B cell (primary cell): Measurements from ENCODE around the gene TNRC6B. TPM values are rescaled to one million over a fixed set of nuclear protein-coding genes. Genes with fewer than 3 reads are reported as not detected.

Experiments used
- ATAC-seq: fragments of 200-7000 bp; cut with Tn5 transposase; one replicate; pipeline ENCODE4 v1.10.0; 2021; ENCODE audit warnings: low read depth, mild to moderate bottlenecking, moderate number of reproducible peaks, moderate library complexity
- CTCF ChIA-PET: fragments of 350-600 bp; sonication (Branson Sonifier 250); formaldehyde crosslinking; loops from one replicate; lab custom pipeline; 2021; ENCODE audit warnings: antibody characterized with exemption, inconsistent platforms; lab: Charles Lee
- POLR2A ChIA-PET: fragments of 350-600 bp; sonication (Branson Sonifier 250); formaldehyde crosslinking; loops from one replicate; lab custom pipeline; 2021; ENCODE audit warnings: antibody characterized with exemption; lab: Charles Lee
- DNase-seq: peaks from one replicate; pipeline ENCODE4 v3.0.0; 2013
- H2AFZ ChIP-seq: 2 replicates; pipeline ENCODE4 v1.6.1; 2012; ENCODE audit warnings: mild to moderate bottlenecking, low read depth, low read length; ENCODE audit not compliant: insufficient read depth, poor library complexity, severe bottlenecking
- H3K27ac ChIP-seq, 2 donors: 1 replicate in 1 of 2; 2 replicates in 1 of 2; pipeline ENCODE4 v1.5.1; 2012 to 2013; ENCODE audit warnings: low read length in 2 of 2, mild to moderate bottlenecking in 2 of 2, moderate library complexity in 1 of 2
- H3K27me3 ChIP-seq, 4 experiments: fragments of 200-600 bp in 1 of 4; sonication (generic) in 1 of 4; replicated peaks in 1 of 4; 1 replicate in 2 of 4; 2 replicates in 2 of 4; pipeline versions ENCODE4 v1.6.1 to v1.7.0; 2013 to 2016; ENCODE audit warnings: low read length in 3 of 4, mild to moderate bottlenecking in 2 of 4, mixed read lengths in 1 of 4, moderate library complexity in 1 of 4; ENCODE audit not compliant: insufficient read depth in 4 of 4, control insufficient read depth in 3 of 4; ENCODE audit errors: control extremely low read depth in 1 of 4
- H3K36me3 ChIP-seq, 2 experiments: replicated peaks in 1 of 2; 1 replicate in 1 of 2; 2 replicates in 1 of 2; pipeline versions ENCODE4 v1.6.1 to v1.7.1; 2013; ENCODE audit warnings: low read length in 1 of 2; ENCODE audit not compliant: insufficient read depth in 2 of 2, control insufficient read depth in 1 of 2; ENCODE audit errors: control extremely low read depth in 1 of 2, extremely low read depth in 1 of 2
- H3K4me1 ChIP-seq, 2 donors: fragments of 200-600 bp in 1 of 2; sonication (generic) in 1 of 2; 1 replicate in 1 of 2; 2 replicates in 1 of 2; pipeline versions ENCODE4 v1.5.1 to v1.6.1; 2013 to 2017; ENCODE audit warnings: low read length in 2 of 2; ENCODE audit not compliant: control insufficient read depth in 2 of 2, insufficient read depth in 2 of 2
- H3K4me2 ChIP-seq: replicated peaks from 2 replicates; pipeline ENCODE3; 2012; ENCODE audit warnings: mild to moderate bottlenecking, low read depth, low read length; ENCODE audit not compliant: poor library complexity, severe bottlenecking
- H3K4me3 ChIP-seq, 5 experiments: fragments of 200-600 bp in 1 of 5; sonication (generic) in 1 of 5; 1 replicate in 3 of 5; 2 replicates in 2 of 5; pipeline versions ENCODE4 v1.5.1 to v1.7.0; 2011 to 2016; ENCODE audit warnings: low read length in 4 of 5, mild to moderate bottlenecking in 4 of 5, low read depth in 2 of 5, control low read depth in 1 of 5, moderate library complexity in 1 of 5; ENCODE audit not compliant: insufficient read depth in 1 of 5; ENCODE audit errors: control extremely low read depth in 1 of 5, extremely low read depth in 1 of 5
- H3K79me2 ChIP-seq: fragments of 200-600 bp; sonication (generic); one replicate; pipeline ENCODE4 v1.6.0; 2016; ENCODE audit warnings: low read length; ENCODE audit not compliant: control insufficient read depth, insufficient read depth
- H3K9ac ChIP-seq: fragments of 200-600 bp; sonication (generic); 2 replicates; pipeline ENCODE4 v1.6.1; 2017; ENCODE audit warnings: mild to moderate bottlenecking, low read length, moderate library complexity
- H3K9me3 ChIP-seq, 3 donors: one replicate each; pipeline versions ENCODE4 v1.6.1 to v1.7.1; 2013; ENCODE audit warnings: low read length in 2 of 3; ENCODE audit not compliant: control insufficient read depth in 2 of 3, insufficient read depth in 1 of 3; ENCODE audit errors: control extremely low read depth in 1 of 3
- H4K20me1 ChIP-seq: 2 replicates; pipeline ENCODE4 v1.6.0; 2012; ENCODE audit warnings: mild to moderate bottlenecking, low read length; ENCODE audit not compliant: insufficient read depth, control insufficient read depth, poor library complexity, severe bottlenecking
- H3K27ac Mint-ChIP-seq: one replicate; pipeline ENCODE4 v1.8.0; 2021; ENCODE audit warnings: mixed read lengths
- H3K27me3 Mint-ChIP-seq: one replicate; pipeline ENCODE4 v1.8.0; 2021; ENCODE audit warnings: mixed read lengths
- H3K4me1 Mint-ChIP-seq: one replicate; pipeline ENCODE4 v1.8.0; 2021; ENCODE audit warnings: mixed read lengths
- H3K4me3 Mint-ChIP-seq: one replicate; pipeline ENCODE4 v1.8.0; 2021; ENCODE audit warnings: mixed read lengths
- H3K9me3 Mint-ChIP-seq: one replicate; pipeline ENCODE4 v1.8.0; 2022; ENCODE audit warnings: mixed read lengths; ENCODE audit not compliant: insufficient read depth
- CTCF ChIP-seq: fragments of 200-600 bp; IDR thresholded peaks from one replicate; pipeline ENCODE4 v1.8.0; 2022; ENCODE audit warnings: antibody characterized with exemption, mild to moderate bottlenecking
- EZH2 ChIP-seq: IDR thresholded peaks from 2 replicates; pipeline ENCODE4 v1.6.1; 2012; ENCODE audit warnings: borderline replicate concordance, low read depth, mild to moderate bottlenecking, moderate library complexity, low read length; ENCODE audit not compliant: insufficient read depth, poor library complexity, severe bottlenecking
- WGBS: methylation state at CpG from one replicate; pipeline ENCODE4 v1.1.5; 2013; ENCODE audit warnings: missing lambda C conversion rate; ENCODE audit not compliant: insufficient coverage; 5-methylcytosine and 5-hydroxymethylcytosine counted together
- intact Hi-C: fragments of 100-400 bp; cut with micrococcal nuclease; formaldehyde crosslinking; loops from one replicate; pipeline ENCODE4 v1.10.0; 2022
- polyA plus RNA-seq: library from polyadenylated mRNA; depleted of rRNA; stranded (reverse); fragments of >200 nt; gene quantifications from 2 replicates; pipeline ENCODE4 v1.2.3, GENCODE V29; 2012
- total RNA-seq, 2 donors: library from RNA; stranded (reverse); fragments of 120-200 nt in 1 of 2; gene quantifications; 1 replicate in 1 of 2; 2 replicates in 1 of 2; pipeline versions ENCODE4 v1.2.3 to v1.2.4, GENCODE V29; 2013 to 2022

TNRC6B gene
- total and polyA plus RNA-seq, 2 donors (not counting 1 experiment from before 2014, with no cell fraction given), result 28.8 to 210 TPM

GRCh38 chr22:40218152-40218551 lies 40.4 kb downstream of the TNRC6B start:
- Histone ChIP-seq H3K4me1 (peaks cover 41 to 43% of the 10 kb centered on the region in 2 donors), H3K27me3 (no peaks in the 10 kb centered on the region), H3K27ac (no peak overlapping the region), H3K9me3 (no peaks in the 10 kb centered on the region), H3K4me2 (no peak overlapping the region), H2AFZ (no peak overlapping the region), H3K9ac (no peak overlapping the region), H3K36me3 (peaks cover 11 to 18% of the 10 kb centered on the region in 2 experiments), H3K4me3 (no peak overlapping the region), H4K20me1 (peaks cover 95% of the 10 kb centered on the region), H3K79me2 (peaks cover 98% of the 10 kb centered on the region)
- DNase-seq (no peak), ATAC-seq (no peak)
- Mint-ChIP-seq H3K27me3 (no peaks in the 10 kb centered on the region), H3K27ac (no peak overlapping the region), H3K4me1 (peaks cover 69% of the 10 kb centered on the region), H3K9me3 (no peaks in the 10 kb centered on the region), H3K4me3 (no peak overlapping the region)
- intact Hi-C loops, result no loop called here
- POLR2A ChIA-PET, result no interaction called here
- TF ChIP-seq EZH2, result no peak
- no peak for TF ChIP-seq CTCF
- CTCF ChIA-PET, result no interaction called here
- WGBS, result 100% methylated on average over 4 of the region's 4 CpGs

- intact Hi-C loops, result no loop called here
- Mint-ChIP-seq H3K27ac (peak overlapping the region; percentile 54), H3K4me1 (peaks cover 67% of the 10 kb centered on the region), H3K9me3 (no peaks in the 10 kb centered on the region), H3K27me3 (no peaks in the 10 kb centered on the region), H3K4me3 (no peak overlapping the region)
- no peaks in the 10 kb centered on the region for H3K9me3 ChIP-seq
- H3K4me2 ChIP-seq, result no peak overlapping the region
- WGBS, result 99% methylated on average over 6 of the region's 6 CpGs
- H3K9ac ChIP-seq, result no peak overlapping the region
- H3K79me2 ChIP-seq, result peaks cover 98% of the 10 kb centered on the region
- ATAC-seq (no peak), DNase-seq (no peak)
- peak overlapping the region in 1 of 2 donors; percentile 37 for H3K27ac ChIP-seq
- H4K20me1 ChIP-seq, result peaks cover 95% of the 10 kb centered on the region
- ChIA-PET CTCF (no interaction called here), POLR2A (no interaction called here)
- no peak for TF ChIP-seq CTCF
- no peak for TF ChIP-seq EZH2
- H3K4me3 ChIP-seq, result no peak overlapping the region
- H3K4me1 ChIP-seq, result peaks cover 37% of the 10 kb centered on the region in 2 donors
- peaks cover 13 to 16% of the 10 kb centered on the region in 2 experiments for H3K36me3 ChIP-seq
- no peaks in the 10 kb centered on the region for H3K27me3 ChIP-seq
- no peak overlapping the region for H2AFZ ChIP-seq
Measured at GRCh38 chr22:40218723-40219294, 41.1 kb downstream of the TNRC6B start.
